Epidermal melanocyte (primary cell): ENCODE measurements around the gene IFT27.
"Not testable (repeated sequence)": the region's sequence is repeated elsewhere in the genome, so short reads cannot be mapped to it uniquely, and the experiment has no call there.

Experiments used
- DNase-seq: peaks from one replicate; pipeline ENCODE4 v3.0.0; 2011; ENCODE audit warnings: low spot score; ENCODE audit not compliant: insufficient read length

The IFT27 gene

DNA sequence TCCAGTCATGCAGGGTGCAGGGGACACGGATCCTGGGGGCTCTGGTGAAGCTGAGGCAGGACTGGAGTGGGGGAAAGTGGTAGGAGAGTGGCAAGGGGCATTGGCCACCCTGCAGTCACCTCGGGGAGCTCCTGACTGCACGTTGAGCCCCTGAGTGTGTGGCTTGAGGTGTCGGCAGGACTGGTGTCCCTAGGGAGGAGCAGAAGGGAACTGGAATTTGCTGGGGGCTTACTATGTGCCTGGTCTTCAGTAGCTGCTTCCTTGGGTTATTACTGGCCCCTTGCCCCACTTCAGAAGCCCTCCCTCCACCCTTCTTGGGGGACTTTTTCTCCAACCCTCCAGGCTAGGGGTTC lies 31.5 kb downstream of the IFT27 start:
- no peak for DNase-seq

DNA sequence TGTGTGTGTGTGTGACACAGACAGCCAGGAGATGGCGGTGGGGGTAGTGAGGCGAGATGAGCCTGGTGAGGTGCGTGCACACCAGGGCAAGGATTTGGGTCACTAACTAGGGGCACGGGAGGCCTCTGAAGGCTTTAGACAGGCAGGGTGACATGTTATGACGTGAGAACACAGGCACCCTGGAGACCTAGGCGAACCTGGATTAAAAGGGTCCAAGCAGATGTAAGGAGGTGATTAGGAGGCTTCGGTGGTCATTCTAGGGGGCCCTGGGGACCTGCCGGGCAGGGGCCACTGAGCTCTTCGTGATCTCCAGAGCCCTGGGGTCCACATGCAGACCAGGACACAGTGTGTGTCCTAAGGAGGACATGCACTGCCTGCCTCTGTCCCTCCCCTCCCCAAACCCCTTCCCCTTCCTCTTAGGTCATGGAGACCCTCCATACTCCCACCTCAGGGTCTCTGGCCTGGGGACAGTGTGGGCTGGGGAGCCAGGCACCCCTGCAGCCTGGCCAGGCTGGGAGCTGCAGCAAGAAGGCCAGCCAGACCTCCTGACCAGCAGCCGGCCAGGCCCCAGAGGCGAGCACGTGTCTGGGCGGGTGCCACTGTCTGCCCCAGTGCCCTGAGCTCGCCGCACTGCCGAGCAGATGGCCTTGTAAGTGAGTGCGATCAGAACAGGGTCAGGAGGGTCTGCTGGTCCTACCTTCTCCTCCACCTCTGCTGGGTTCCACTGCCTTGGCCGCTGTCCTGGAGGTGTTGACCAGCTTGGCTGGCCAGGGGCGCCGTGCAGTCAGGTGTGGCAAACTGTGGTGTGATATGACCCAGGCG lies 32.1 kb downstream of the IFT27 start:
- no peak for DNase-seq

DNA sequence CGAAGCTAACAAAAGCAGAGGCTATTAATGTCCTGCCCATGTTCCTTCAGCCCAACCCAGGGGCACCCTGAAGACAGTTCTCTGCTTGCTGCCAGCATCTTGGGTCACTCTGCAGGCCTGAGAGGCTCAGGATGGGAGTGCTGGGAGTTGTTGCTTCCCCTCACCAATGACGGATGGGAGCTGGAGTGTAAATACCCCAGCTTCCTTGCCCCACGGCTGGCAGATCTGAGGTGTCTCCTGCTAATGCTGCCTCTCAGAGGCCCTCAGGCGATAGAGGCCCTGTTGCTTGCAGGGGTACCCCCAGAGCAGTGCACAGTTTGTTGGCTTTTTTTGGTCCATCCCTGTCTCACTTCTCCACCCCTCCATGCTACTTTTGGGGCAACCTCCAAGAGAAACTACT lies 32.9 kb downstream of the IFT27 start:
- DNase-seq, result no peak

DNA sequence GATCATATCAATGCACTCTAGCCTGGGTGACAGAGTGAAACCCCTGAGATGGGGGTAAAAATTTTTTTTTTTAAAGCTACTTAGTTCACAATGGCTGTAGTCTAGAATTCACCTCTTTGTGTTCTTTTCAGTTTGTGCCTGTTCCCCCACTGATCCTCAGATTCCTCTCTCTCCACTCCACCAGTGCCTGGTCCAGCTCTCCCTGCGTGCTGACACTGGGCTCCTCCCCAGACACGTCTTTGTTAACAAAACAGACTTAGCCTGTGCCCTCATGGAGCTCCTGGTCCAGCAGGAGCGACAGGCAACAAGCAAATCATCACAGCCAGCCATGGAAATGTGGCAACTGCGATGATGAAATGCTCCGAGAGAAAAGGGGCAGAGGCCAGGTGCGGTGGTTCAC lies 34.0 kb downstream of the IFT27 start:
- no peak for DNase-seq

DNA sequence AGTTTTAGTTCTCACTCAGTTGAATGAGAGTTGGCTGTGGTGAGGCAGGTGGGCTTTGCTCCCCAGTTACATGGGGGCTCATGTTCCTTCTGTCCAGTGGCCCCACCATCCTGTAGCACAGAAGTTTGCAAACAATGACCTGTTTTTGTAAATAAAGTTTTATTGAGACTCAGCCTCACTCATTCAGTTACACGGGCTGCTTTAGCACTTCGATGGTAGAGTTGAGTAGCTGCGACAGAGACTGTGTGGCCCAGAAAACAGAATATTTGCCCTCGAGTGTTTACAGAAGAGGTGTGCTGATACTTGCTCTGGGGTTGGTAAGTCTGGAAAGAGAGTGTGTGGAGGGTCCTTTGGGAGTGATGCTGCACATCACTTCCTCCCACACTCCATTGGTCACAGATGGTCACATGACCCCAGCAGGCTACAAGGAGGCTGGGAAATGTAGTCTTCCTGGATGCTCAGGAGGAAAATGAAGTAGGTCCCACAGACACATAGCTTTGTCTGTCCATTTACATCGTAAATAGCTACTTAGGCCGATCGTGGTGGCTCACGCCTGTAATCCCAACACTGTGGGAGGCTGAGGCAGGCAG lies 34.6 kb downstream of the IFT27 start:
- no peak for DNase-seq

DNA sequence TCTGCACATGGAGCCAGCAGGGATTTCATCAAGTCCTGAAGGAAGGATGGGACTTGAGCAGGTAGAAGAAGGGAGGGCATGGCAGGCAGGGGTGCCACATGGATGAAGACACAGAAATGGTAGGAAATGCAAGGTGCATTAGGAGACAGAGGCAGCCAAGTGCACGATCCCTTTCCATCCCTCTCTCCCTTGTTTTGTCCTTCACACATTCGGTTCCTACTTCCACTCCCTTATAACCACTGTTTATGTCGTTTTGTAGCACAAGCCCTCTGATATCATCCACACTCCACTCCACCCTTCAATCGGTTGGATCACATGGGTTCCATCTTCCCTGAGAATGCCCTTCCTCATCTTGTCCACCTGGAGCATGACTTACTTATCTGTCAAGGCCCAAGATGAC lies 35.2 kb downstream of the IFT27 start:
- DNase-seq, result no peak

DNA sequence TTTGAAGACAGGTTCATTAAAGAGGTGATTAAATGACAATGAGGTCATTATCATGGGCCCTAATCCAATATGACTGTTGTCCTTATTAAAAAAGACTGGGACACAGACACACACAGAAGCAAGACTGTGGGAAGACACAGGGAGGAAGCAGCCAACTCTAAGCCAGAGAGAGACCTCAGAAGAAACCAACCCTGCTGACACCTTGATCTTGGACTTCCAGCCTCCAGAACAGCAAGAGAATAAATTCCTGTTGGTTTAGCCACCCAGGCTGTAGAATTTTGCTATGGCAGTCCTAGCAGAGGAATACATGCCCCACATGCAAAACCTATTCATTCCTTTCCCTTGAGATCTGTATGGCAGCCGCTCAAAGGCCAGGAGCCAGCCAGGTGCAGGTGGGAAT lies 36.7 kb downstream of the IFT27 start:
- no peak for DNase-seq

DNA sequence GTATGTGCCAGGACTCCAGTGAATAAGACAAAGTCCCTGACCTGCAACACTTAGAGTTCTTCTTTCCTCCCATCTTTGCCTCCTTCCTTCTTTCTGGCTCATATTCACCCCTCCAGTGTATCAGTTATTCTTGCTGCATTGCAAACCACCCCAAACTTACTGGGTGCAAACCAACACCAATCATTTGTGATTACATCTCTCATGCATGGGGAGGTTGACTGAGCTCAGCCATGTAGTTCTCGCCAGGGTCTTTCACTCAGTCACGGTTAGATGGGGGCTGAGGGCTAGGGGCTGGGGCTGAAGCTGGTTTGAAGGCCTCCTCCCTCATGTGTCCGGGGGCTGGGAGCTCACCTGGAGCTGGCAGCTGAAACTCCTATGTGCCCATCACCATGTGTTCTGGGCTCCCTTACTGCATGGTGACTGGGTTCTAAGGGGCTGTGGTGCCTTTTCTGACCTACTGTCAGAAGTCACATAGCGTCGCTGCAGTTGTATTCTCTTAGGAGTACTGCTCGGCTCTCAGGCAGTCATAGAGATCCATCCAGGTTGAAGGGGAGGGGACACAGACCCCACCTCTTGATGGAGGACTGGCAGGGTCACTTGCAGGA lies 37.4 kb downstream of the IFT27 start:
- no peak for DNase-seq

DNA sequence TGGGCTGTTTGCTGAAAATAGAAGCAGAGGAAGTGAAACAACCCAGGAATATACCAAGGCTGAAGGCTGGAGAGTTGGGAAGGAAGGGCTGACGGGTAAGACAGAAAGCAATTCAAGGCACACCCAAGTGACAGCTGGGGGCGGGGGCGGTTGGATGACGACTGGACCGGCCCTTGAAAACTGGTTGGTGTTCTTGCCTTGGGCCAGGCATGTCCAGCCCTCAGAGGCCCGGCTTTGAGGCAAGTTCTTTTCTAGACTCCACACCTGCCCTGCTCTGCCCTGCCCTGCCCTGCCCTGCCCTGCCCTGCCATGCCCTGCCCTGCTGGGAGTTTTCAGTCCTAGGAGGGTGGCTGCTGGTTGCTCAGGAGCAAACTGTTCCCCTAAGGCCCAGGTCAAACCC lies 38.1 kb downstream of the IFT27 start:
- DNase-seq, result no peak

DNA sequence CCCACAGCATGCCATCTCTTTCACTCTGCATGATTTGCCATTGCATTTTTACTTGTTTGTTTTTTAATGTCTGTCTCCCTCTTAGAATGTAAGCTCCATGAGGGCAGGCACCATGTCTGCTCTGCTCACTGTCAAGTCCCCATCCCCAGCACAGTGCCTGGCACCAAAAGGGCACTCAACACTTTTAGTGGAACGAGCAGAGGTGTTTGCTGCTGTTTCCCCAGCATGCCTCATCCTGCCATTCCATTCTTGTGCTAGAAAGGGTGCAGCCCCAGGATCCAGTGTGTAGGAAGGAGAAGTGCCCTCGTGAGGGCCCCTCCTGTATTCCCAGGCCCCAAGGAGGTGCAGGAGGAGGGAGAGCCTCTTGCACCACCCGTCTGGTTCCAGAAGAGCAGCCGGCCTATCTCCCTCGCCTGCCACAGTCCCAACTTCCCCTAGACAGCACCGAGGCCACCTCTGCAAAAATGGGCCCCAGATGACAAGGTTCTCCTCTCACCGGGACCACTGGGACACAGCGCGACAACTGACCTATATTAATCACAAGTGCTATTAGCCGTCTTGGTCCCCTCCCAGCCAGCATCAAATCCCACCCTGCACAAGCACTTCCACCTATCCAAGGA lies 39.1 kb downstream of the IFT27 start:
- DNase-seq, result no peak

DNA sequence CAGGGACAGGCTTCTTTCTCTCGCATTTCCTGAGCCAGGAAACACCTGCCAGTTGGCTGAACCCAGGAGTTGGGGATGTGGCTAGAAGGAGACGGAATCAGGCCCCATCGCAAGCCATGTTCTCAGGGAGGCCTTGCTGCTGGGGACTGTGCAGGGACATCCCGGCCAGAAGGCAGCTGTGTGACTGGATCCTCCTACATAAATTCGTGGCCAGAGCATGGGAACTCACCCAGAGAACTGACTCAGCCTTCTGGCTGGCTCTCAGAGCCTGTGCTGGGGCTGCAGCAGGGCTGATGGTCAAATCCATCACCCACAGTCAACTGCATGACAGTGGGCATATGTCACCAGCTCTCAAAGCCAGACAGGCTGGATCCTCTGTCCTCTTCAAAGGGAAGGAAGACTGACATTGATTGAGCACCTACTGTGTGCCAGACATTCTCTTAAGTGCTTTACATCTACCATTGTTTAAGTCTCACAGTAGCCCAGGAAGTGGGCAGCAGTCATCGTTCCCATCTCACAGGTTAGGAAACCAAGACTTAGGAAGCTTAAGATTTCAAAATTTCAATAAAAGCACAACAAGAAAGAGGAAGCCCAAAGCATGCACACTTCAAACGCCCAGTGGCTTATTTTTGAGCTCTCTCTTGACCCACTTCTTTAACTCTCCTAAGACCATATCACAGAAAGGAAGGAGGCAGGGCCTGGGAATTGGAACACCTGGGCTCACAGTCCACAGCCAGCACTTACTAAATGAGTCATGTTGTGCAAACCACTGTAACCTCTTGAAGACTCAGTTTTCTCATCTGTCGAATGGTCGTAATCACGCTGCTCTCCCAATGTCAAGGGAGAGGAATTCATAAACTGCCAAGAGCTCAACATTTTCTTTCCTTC lies 41.5 kb downstream of the IFT27 start:
- DNase-seq, result no peak

DNA sequence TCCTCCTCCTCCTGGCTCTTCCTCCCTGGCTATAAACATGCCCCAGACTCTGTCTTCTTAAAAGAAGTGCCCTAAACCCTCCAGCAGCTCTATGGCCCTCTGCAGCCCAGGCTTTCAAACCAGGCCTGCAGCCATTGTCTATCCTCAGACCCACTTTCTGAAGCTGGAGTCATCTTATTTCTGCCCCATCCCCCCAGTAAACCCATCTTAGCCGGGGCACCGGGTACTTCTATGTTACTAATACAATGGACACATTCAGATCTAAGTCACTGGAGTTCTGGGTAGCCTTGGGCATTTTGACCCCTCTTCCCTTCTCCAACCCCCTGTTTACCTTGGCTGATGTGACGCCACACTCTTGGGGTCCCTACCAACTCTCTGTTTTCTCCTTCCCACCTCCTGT lies 42.6 kb downstream of the IFT27 start:
- DNase-seq, result no peak

DNA sequence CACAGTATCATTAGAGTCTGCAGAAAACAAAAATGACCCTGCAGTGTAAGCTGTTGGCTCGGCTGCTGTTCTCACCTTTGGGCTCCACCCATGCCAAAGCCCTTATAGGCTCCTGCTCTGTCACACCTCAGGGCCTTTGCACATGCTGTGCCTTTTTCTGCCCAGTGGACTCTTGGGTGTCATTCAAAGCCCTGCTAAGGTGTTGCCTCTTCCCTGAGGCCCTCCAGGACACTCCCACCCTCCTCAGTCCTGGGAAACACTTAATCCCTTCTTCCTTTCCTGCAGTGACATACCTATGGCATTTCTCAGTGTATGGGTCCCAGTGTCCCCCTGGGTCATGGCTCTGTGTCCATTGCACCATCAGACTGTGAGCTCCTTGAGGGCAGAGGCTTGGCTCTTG lies 43.3 kb downstream of the IFT27 start:
- DNase-seq, result no peak

DNA sequence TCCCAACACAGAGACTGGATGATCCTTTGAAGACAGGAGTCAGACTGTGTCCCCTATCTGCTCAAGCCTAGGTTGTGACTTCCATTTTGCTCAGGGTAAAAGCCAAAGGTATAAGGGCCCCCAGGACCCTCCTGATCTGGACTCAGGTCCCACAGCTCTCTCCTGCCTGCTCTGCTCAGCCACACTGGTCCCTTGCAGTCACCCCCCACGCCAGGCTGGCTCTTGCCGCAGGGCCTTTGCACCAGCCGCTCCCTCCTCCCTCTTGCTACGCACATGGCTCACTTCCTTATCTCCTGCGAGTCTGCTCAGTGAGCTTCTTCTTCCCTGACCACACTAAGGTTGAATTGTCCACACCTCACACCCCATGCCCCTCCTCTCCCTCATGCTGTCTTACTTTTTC lies 44.0 kb downstream of the IFT27 start:
- no peak for DNase-seq

DNA sequence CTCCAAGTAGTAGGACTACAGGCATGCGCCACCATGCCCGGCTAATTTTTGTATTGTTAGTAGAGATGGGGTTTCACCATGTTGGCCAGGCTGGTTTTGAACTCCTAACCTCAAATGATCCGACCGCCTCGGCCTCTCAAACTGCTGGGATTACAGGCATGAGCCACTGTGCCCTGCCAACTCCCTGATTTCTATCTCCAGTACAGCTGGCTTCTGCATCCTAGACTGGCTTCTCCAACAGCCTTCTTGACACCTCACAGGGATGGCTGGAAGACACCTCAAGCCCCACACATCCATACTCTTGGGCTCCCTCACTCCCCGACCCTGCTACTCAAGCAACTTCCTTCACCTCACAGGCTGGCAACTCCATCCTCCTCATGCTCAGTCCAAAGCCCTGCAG lies 44.6 kb downstream of the IFT27 start:
- DNase-seq, result not testable (repeated sequence)

DNA sequence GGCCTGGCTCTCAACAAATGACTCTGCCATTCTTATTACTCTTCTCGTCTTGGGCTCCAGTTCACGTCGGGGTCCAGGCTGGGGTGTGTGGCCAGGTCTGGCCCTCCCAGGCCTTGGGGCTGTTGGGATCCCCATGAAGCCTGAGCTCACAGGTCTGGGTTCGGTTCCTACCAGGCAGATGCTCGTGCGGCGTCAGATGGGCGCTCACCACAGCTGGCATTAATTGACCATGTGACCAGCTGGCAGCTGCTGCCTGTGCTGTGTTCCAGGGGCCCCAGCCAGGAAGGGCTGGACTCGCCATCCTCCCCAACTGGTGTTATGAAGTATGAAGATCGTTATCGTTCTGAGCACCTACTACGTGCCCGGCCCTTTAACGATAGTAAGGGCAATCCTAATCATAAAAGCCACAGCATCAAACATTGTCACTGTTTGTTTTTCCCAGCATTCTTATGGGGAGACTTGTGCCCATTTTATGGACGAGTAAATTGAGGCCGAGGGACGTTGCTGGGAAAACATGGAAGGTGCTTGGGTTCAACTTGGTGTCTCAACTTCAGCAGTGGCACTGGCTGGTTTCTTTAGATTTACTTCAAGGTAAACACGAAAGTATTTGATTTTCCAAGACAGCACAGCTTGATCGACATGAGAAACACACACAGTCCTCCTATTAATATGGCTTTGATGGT lies 45.6 kb downstream of the IFT27 start:
- no peak for DNase-seq

DNA sequence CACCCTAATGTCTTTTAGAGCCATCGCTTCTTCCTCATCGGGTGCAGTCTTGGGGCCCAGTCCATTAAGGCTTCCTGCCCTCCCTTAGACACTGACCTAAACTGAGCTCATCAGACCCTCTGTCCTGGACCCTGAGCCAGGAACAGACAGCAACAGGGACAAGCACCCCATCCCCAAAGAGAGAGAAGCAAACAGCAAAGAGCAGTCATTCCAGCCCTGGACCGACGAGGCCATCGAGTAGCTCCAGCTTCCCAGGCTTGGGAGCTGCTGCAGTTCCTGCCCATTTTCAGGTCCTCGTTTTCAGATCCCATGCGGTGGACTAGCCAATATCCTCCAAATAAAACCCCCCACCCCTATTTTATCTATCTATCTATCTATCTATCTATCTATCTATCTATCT lies 46.6 kb downstream of the IFT27 start:
- DNase-seq, result no peak

DNA sequence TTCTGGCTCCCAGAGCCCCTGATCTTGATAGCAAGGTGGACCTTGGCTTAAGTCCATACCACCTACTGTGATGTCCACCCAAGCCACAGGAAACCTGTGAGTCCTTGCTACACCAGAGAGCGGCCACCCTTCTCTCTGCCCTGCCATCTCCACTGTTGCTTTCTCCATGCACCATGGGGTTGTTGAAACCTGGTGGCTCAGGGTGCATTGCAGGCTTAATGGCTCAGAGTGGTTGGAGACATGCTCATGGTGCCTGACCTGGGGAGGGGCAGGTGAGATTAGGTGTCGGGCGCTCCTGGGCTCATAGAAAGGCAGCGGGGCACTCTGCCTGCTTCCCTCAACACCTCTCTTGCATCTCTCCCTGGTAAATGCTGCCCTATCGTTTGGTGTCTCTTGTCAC lies 47.4 kb downstream of the IFT27 start:
- no peak for DNase-seq

DNA sequence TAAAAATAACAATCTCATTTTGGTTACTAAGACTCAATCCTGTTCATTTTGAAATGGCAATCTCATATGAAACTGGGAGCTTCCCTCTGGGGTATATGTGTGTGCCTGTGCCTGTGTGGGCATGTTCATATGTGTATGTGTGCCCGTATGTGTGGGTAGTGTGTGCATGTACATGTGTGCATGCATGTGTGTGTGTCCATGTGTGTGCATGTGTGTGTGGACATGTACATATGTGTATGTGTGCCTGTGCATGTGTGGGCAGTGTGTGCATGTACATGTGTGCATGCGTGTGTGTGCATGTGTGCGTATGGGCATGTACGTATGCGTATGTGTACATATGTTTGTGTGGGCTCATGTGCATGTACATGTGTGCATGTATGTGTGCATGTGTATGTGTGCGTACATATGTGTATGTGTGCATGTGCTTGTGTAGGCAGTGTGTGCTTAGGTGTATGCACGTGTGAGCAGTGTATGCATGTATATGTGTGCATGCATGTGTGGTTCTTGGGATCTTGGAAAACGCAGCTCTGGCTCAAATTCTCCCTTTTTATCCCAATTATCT lies 47.9 kb downstream of the IFT27 start:
- DNase-seq, result no peak

DNA sequence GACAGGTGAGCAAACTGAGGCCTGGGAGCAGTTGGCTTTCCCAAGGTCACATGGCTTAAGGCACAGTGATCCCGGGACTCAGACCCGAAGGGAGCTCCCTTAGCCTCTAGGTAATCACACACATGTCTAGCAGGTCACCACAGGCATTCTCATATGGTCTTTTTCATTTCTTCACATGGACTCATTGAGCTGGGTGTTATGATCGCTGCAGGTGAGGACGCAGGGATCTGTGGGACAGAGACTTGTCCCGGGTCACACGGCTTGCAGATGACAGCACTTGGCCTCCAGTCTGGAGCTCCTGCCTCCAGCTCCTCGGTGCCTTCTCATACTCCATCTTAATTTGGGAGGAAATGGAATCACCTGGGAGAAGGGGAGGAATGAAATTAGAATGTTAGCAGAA lies 48.8 kb downstream of the IFT27 start:
- no peak for DNase-seq

DNA sequence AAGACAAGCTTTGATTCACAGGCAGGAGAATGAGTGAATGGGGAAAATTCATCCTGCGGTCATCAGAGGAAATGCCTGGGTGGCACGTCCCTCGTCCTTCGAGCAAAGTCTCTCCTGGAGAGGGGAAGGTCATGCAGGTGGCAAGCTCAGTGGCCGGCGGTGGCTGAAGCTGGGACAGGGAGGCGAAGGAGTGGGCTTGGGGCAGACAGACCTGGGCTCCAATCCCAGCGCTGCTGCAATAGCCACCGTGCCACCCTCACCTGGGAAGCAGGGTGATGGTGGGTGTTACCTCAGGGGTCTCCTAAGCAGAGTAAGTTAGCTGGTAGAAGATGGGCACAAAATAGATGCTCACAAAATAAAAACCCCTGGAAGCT lies 49.9 kb downstream of the IFT27 start:
- no peak for DNase-seq
